Lower leg skin (tissue), 3 donors: Measurements from ENCODE around the gene TEX26.

Experiments used
- POLR2A ChIP-seq, 2 donors: fragments of 450-650 bp; IDR thresholded peaks; one replicate each; pipeline ENCODE4 v1.6.1; 2016 to 2017; ENCODE audit warnings: antibody characterized with exemption in 2 of 2, mild to moderate bottlenecking in 1 of 2, moderate library complexity in 1 of 2
- TF ChIP-seq, protein P1 (sequence below), 3 donors: fragments of 450-650 bp; IDR thresholded peaks; one replicate each; pipeline ENCODE4 v1.5.1; 2016; ENCODE audit warnings: antibody characterized with exemption in 3 of 3, mild to moderate bottlenecking in 3 of 3, moderate library complexity in 2 of 3

DNA sequence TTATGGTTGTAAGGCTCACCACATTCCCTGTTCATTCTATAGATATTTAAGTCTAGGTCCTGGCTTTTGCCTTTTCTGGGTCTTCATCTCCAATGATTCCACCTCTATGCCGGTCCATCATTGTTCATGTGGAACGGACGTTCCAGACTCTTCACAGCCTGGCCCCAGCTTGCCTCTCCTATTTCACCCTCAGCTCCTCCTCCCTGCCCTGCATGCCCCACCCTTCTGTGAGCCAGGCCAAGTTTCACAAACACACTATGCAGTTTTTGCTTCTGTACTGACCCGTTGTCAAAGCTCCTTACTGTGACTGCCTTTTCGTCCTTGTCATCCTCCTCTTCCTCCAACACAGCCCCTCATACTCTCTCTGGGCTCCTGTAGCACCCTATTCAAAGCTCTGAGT lies 31.3 kb downstream of the TEX26 start:
- TF ChIP-seq, protein P1, sequence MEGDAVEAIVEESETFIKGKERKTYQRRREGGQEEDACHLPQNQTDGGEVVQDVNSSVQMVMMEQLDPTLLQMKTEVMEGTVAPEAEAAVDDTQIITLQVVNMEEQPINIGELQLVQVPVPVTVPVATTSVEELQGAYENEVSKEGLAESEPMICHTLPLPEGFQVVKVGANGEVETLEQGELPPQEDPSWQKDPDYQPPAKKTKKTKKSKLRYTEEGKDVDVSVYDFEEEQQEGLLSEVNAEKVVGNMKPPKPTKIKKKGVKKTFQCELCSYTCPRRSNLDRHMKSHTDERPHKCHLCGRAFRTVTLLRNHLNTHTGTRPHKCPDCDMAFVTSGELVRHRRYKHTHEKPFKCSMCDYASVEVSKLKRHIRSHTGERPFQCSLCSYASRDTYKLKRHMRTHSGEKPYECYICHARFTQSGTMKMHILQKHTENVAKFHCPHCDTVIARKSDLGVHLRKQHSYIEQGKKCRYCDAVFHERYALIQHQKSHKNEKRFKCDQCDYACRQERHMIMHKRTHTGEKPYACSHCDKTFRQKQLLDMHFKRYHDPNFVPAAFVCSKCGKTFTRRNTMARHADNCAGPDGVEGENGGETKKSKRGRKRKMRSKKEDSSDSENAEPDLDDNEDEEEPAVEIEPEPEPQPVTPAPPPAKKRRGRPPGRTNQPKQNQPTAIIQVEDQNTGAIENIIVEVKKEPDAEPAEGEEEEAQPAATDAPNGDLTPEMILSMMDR (IDR thresholded peaks at IDR 0.05), result no peak
- TF ChIP-seq POLR2A (IDR thresholded peaks at IDR 0.05), result no peak
